Stimulated activated naive CD8-positive, alpha-beta T cell treated with anti-CD3 and anti-CD28 coated beads, Interleukin-15, Interleukin-2, amounts not matched to agents 100 U/mL and 50 U/mL, for 24 hours (primary cell): ENCODE results near the gene PRDX1.

ENCODE experiments used
- ATAC-seq: fragments of 150-1000 bp; cut with Tn5 transposase; one replicate; pipeline ENCODE4 v1.10.0; 2021
- DNase-seq: peaks from one replicate; pipeline ENCODE4 v3.0.0; 2021

Gene PRDX1

DNA sequence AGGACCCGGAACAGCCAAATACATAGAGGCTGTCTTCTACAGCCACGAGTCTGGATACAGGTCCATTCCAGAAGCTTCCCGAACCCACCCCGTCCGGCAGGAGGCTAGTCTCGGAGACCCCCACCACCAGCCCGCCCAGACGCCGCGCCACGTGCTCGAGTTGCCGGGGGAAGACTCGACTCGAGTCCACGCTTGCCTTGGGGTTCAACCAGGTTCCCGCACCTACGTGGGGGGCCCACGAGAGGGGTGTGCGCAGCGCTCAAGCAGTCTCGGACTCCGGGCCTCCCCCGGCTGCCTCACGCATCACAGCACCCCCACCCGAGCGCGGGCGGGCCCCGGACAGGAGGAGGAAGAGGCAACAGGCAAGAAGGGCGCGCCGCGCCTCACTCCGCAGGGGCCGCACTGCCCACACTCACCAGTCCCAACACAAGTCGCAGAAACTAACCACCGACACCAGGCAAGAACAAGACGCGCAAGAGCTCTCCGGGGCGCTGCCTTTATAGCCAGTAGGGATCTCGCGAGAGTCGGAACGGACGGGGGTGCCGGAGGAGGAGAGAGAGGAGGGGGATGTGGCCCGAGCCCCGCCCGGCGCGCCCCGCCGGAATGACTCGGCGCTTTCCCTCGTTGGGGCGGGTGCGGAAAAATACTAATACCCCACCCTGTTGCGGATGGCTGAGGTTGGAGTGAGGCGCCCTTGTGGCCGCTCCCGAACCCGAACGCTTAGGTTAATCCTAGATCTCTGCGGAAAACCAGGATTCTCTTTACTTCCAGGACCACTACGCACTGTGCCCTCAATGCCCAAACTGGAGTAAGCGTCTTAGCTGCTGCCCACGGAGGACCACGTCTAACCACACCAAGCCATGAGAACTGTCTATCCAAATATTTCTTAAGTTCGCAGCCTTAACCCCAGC, at the start of gene PRDX1:
PRDX1 (minus strand) TSS at position 472 of the 911 bp plus-strand sequence. CDS start 2,841 bp downstream, outside the sequence.
- peak; percentile 82 for ATAC-seq
- peak; percentile 99 for DNase-seq

DNA sequence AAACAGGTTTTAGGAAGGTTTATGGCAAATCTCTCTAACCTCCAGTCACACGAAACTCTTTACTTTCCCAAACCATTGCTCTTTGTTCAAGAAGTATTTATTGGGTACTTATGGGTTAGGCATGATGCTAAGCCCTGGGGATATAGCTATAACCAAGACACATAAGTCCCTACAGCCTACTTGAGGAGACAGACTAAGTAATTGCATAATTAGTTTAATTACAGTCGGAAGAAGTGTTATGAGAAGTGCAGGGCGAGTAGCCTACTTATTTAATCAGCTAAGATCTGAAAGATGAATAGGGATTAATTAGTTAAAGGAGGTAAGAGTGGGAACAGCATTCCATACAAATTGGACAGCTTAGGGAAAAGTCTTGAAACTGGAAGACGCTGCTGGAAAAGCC, 48.9 kb upstream of the PRDX1 start:
- DNase-seq (no peak), ATAC-seq (no peak)

DNA sequence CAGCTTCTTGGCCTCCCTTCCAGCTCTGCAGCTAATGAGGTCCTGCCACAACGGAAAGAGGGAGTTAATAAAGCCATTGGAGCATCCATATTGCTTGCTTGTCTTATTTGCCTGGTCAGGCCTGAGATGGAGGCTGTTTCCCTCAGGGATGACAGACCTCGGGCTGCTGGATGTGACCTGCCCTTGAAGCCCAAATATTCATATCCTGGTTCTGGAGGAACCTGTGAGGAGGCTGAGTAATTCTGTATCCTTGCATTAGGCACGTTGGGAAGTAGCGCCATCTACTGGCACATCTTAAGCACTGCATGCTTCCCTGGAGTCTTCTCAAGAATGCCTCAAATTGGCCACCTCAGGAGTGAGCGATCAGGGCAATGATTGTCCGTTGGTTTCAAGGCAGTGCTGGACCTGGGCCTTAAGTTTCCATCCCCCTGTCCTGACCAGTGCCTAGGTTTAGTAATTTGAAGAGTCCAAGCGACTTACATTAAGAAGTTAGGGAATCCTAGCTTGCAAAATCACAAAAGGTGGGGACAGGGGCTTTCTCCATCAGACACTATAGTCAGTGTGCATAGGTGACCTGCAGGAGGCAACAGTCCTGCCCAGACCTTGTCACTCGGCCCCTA, 48.4 kb upstream of the PRDX1 start:
- peak; percentile 70 for DNase-seq
- ATAC-seq, result peak; percentile 79

DNA sequence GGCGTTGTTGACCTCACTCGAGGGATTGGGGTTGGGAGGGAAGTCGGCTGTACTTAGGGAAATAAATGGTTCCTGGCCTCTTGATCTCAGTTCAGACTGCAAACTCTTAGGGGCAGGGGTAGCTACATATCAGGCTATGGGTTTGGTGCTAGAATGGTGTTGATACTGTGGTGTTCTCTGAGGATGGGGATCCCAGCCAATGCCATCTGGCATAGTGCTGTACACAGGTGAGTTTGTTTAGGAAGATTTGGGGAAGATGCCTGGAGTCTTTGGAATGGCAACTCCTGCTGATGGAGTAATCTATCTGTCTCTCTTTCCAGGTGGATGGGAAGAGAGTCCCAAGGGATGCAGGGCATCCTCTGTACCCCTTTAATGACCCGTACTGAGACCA, 47.9 kb upstream of the PRDX1 start:
- no peak for ATAC-seq
- no peak for DNase-seq

DNA sequence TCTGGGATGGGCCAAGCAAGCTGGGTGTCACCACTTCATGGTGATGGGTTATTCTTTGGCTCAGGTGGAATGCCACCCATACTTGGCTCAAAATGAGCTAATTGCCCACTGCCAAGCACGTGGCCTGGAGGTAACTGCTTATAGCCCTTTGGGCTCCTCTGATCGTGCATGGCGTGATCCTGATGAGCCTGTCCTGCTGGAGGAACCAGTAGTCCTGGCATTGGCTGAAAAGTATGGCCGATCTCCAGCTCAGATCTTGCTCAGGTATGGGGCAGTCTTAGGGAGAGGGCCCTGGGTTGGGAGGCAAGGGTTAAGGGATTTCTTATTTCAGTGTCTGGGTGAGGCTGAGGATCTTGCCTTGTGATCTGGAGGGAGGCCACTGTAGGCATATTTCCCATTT, 46.7 kb upstream of the PRDX1 start:
- ATAC-seq, result no peak
- no peak for DNase-seq

DNA sequence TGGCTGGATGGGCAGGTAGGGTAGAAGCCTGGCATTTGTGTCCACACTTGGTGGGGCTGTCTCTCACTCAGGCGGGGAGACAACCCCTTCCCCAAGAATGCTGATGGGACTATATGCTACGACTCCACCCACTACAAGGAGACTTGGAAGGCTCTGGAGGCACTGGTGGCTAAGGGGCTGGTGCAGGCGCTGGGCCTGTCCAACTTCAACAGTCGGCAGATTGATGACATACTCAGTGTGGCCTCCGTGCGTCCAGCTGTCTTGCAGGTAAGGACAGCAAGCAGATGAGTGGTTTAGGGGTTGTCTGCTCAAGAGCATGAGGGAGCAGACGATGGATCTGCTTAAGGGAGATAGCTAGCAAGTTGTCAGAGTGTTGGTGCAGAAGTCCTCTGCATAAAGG, 46.2 kb upstream of the PRDX1 start:
- no peak for DNase-seq
- no peak for ATAC-seq

DNA sequence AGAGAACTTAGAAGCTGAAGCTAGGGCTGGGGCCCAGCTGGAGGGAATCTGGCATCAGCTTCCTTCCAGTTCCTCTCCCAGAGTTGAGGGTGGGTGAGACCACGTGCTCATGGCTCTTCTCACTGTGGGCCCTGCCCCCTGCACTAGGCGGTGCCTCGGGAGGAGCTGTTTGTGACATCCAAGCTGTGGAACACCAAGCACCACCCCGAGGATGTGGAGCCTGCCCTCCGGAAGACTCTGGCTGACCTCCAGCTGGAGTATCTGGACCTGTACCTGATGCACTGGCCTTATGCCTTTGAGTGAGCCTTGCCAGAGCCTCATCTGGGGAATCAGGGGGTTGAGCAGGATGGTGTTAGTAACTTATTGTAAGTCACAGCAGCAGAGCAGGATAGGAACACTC, 45.0 kb upstream of the PRDX1 start:
- no peak for DNase-seq
- no peak for ATAC-seq

DNA sequence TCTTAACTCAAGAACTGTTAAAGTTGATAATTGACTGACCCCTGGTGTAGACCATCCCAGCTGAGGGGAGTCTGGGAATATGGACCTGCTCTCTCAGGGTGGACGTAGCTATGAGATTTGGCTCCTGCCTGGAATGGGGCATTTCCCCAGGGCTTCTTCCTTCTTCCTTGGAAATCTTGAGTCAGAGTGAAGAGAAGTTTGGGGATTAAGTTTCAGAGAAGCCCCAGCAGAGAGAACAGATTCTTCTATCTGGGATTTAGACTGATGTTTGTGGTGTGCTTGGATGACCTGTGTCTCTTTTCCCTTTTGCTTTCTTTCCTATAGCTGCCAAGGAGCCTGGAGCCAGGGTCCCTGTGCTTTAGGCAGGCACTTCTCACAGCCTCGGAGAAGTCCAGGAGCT, 42.2 kb upstream of the PRDX1 start:
- no peak for ATAC-seq

DNA sequence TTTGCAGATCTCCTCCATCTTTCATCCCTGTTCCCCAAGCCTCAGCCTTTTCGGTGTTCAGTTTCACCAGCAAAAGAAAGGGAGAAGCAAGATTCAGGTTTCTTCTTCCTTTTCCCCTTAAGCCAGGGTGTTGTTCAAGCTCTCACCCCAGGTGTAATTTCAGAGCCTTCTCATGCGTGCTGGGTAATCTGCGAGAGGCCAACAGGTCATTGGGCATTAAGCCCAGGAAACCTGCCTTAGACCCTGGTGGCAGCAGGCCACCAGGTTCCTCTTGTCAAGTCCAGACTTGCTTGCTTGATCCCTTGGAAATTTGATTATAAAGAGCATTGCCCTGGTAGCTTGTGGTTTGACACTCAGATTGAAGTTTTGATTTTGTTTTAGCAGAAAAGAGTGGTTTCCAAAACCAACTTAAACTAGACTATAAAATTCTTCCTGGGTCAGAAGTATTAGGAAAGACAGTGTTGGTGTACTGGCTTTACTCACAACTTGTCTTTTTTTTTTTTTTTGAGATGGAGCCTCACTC, 35.8 kb upstream of the PRDX1 start:
- DNase-seq (no peak), ATAC-seq (no peak)

More for the DNA sequence above, 42.2 kb upstream of the PRDX1 start:
- no peak for DNase-seq

DNA sequence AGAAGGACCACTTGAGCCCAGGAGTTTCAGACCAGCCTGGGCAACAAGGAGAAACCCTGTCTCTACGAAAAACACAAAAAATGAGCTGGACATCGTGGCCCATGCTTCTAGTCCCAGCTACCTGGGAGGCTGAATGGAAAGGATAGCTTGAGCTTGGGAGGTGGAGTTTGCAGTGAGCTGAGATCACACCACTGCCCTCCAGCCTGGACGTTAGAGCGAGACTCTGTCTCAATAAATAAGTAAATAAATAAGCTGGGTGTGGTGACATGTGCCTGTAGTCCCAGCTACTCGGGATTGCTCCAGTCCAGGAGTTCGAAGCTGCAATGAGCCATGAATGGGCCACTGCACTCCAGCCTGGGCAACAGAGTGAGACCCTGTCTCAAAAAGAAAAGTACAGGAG, 32.5 kb upstream of the PRDX1 start:
- ATAC-seq (no peak), DNase-seq (no peak)

DNA sequence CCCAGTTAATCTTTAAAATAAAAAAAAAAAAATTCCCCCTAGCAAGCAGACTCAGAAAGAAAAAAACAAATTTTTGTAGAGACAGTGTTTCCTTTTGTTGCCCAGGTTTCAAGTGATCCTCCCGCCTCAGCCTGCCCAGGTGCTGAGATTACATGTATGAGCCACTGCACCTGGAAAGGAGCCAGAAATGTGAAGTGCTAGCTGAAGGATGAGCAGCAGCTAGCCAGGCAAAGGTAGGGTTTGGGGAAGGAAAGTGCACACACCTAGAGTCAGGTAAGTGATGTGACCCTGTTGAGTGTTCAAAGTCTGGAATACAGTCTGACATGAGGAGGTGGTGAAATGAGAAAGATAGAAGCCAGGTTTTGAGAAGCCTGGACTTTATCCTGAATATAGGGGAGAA, 30.6 kb upstream of the PRDX1 start:
- no peak for ATAC-seq
- no peak for DNase-seq

DNA sequence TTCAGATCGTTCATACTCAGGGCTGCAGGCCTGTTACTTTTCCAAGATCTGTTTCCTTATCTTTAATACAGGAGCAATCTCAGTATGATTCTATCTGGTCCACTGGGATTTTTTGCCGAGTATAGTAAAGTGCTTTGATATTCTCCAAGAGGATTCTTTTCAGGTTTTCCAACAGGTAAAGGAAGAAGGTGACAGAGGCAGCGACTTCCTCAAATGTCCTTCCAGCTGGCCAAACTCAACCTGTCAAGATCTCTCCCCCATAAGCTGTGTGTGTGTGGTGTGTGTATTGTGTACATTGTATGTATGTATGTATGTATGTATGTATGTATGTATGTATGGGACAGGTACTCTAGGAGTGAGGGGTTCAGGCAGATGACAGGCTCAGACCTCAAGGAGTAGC, 30.0 kb upstream of the PRDX1 start:
- DNase-seq, result no peak
- no peak for ATAC-seq

DNA sequence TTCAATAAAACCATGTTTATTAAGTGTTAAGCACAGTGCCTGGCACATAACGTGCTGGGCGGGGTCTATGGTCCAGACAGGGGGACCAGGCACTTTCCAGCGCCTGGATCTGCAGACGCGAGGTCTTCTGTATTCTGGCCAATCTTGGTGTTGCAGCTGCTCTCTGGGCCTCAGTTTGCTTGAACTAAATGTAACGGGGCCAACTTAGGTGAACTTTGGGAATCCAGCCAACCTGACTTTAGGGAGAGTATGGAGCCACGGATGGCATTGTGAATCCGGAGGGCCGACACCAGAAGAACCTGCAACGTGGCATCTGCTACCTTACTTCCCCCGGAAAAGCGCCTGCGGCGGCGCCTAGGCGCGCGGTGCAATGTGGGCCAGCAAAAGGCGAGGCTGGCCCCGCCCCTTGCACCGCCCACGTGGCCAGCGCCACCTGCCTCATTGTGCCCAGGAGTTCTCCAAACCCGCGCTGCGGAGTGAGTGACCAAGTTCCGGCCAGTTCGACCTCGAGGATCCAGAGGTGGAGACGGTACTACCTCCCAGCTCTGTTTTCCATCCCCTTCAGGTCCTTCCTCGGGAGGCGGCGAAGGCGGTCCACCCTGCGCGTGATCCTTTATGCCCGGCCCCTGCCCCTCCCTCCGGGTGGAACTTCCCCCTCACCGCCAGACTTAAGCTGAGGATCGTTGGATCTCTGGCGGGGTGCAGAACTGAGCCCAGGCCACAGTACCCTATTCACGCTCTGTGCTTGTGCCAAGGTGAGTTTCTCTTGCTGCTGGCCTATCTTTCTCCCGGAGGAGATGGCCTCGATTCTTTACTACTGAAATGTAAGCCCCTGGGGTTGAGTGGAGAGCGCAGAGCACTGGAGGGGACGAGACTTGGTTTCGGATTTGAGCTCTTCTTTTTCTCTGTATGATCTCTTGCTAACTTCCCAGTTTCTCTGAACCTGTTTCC, 29.0 kb upstream of the PRDX1 start, which contains the start of gene AKR1A1:
AKR1A1 (plus strand) TSS at position 426 of the 951 bp plus-strand sequence. CDS start 10,969 bp downstream, outside the sequence.
- DNase-seq (peak; percentile 93), ATAC-seq (peak; percentile 95)

DNA sequence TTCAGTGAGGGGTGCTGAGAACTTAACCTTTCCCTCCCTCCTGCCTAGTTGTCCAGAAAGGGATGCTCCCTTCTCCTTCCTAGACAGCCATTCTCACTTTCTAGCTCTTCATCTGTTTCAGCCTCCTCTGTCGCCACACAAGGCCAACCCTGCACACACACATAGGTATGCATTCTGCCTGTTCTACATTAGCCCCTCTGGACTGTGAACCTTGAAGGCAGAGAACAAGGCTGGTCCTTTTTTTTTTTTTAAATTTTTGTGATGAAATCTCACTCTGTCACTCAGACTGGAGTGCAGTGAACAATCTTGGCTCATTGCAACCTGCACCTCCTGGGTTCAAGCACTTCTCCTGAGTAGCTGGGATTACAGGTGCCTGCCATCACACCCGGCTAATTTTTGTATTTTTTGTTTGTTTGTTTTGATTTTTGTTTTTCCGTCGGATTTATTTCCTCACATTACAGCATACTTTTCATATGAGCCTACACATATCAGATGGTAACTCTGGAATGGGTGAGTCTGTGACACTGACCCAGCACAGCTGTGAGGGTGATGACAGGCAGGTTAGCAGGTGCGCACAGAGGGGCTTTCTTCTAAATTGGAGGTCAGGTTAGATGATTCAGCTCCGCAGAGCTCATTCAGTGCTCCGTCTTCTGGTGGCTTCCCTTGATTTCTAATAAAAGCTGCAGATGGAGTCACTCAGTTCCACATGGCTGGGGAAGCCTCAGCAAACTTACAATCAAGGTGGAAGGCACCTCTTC, 24.0 kb upstream of the PRDX1 start:
- no peak for DNase-seq
- ATAC-seq, result no peak

DNA sequence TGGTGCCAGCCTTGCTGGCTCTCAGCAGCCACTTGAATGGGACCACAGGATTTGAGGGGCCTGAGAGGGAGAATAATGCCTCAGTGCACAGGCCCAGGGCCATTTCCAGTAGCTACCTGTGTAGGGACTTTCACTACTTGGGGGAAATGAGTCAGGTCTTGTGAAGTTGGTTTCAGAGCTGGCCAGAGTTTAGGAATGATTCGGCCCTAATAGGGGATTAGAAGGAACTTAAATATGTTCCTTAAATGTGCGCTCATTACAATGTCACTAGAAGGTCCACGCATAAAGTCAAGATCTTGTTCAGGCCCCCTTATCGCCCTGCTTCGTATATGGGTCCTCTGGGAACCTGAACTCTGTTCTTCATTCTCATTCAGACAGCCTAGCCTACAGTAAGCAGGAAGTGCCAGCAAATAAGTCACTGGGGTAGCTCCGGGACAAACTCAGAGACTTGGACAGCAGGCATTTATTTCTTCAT, 23.4 kb upstream of the PRDX1 start:
- DNase-seq, result peak; percentile 52

DNA sequence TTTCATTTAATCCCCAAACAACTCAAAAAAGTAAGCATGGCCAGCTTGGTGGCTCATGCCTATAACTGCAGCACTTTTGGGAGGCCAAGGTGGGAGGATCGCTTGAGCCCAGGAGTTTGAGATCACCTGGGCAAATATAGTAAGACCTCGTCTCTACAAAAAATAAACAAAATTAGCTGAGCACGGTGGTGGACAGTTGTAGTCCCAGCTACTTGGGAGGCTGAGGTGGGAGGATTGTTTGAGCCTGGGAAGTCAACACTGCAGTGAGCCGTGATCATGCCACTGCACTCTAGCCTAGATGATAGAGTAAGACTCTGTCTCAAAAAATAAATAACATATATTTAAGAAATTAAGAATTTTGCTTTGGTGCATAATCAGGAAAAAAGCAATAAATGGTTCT, 22.8 kb upstream of the PRDX1 start:
- no peak for DNase-seq
- no peak for ATAC-seq

More for the DNA sequence above, 23.4 kb upstream of the PRDX1 start:
- peak; percentile 67 for ATAC-seq

DNA sequence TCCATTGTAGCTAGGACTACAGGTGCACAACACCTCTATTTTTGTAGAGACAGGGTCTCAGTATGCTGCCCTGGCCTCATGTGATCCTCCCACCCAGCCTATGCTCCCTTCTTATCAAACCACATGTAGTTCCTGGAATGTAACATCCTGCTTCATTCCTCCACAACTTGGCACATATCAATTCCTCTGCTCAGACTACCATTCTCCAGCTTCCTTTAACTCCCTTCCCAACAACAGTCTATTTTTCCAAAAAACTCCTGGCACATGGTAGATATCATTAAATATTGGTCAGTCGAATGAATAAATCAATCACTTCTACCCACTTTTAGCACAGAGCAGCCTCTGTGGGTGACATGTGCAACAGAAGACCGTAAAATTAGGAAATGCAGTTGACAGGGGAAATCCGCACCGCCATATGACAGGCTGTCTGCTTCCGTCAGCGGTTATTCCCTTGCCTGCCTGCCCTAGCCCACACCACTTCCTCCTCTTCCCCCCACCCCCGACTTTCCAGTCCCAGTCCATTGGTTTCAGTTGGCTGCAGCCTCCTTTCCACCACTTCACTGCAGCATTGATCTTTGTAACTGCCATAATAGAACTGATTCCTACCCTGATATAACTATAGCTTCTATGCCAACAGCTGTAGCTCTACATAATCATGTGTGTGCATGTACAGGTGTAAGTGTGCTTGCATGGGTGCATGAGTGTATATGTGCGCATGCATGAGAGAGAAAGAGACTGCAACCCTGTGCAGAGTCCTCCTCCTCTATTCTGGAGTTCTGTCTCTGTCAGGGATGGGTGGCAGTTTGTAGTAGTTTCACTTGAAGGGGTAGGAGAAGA, 22.1 kb upstream of the PRDX1 start:
- peak; percentile 83 for DNase-seq
- ATAC-seq, result peak; percentile 88

DNA sequence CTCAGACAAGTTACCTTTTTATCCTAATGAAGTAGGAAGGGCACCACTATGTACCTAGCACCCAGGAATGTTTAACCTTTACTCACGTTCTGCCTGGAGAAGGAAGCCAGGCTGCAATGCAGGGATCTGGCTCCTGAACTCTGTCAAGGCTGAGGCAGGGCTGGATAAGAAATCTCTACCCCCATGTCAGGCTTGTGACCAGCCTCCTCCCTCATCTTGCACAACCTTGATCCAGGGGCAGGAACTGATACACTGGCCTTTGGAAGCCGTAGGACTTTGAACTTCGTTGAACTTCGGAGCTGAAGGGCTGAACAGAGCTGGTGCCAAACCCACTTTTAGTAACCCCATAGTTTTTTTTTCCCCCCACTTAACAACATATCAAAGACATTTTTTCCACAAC, 20.9 kb upstream of the PRDX1 start:
- no peak for ATAC-seq
- DNase-seq, result no peak

DNA sequence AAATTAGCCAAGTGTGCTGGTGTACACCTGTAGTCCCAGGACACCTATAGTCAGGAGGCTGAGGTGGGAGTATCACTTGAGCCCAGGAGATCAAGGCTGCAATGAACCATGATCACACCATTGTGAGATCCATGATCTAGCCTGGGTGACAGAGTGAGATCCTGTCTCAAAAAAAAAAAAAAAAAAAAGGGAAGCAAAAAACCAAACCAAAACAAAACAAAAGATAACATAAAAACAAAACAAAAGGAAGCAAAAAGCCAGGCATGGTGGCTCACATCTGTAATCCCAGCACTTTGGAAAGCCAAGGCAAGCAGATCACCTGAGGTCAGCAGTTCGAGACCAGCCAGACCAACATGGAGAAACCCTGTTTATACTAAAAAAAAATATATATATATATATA, 19.5 kb upstream of the PRDX1 start:
- ATAC-seq, result no peak
- DNase-seq, result no peak

DNA sequence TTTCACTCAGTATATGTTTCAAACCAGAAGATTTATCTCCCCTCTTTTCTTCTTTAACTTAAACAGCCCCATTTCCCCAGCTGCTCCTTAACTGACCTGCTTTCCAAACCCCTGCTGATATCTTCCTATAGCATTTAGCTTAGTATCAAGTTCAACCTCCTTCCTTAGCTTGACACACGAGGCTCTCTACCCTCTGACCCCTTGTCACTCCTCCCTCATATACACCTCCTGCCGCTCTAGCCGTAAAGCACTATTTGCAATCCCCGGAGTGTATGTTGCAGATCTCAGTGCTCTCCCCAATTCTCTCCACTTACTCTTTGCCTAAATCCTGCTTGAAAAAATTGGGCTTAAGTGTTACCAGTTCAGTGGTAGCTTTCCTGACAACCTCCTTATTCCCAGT, 15.2 kb upstream of the PRDX1 start:
- no peak for ATAC-seq

More for the DNA sequence above, 15.2 kb upstream of the PRDX1 start:
- DNase-seq, result no peak
